Neural cell (in vitro differentiated cells): ENCODE results near the gene C1orf35.

Source experiments
- CTCF ChIP-seq: fragments of 450-650 bp; IDR thresholded peaks from 2 replicates; pipeline ENCODE4 v1.5.1; 2014; ENCODE audit warnings: antibody characterized with exemption, mild to moderate bottlenecking, moderate library complexity; ENCODE audit not compliant: poor library complexity, severe bottlenecking
- EP300 ChIP-seq: fragments of 450-650 bp; conservative IDR thresholded peaks from 2 replicates; pipeline ENCODE4 v1.6.1; 2014; ENCODE audit warnings: antibody characterized with exemption, mild to moderate bottlenecking, moderate library complexity; ENCODE audit not compliant: poor library complexity, severe bottlenecking
- TAF1 ChIP-seq: IDR thresholded peaks from 2 replicates; pipeline ENCODE4 v1.6.1; 2012; ENCODE audit warnings: low read depth

GRCh38 chr1:228064296-228064695 lies 38.8 kb downstream of the C1orf35 start:
- TF ChIP-seq TAF1 (no peak), CTCF (no peak), EP300 (no peak)
